WTC11 (cell line): ENCODE results near the gene VASN.

Source experiments
- CDX4 ChIP-seq: fragments of 250-450 bp; sonication (Bioruptor Pico); IDR thresholded peaks from 2 replicates; pipeline ENCODE4 v1.9.0; 2021; ENCODE audit warnings: moderate library complexity, mild to moderate bottlenecking, inconsistent platforms, borderline replicate concordance
- CTCF ChIP-seq: fragments of 200-600 bp; IDR thresholded peaks from 2 replicates; pipeline ENCODE4 v1.8.0; 2022; ENCODE audit warnings: antibody characterized with exemption
- ELF4 ChIP-seq: sonication (generic); formaldehyde crosslinking; IDR thresholded peaks from 2 replicates; pipeline ENCODE4 v1.8.1; 2022; ENCODE audit warnings: low read depth, mild to moderate bottlenecking, moderate library complexity, missing genetic modification reagents
- NR2C2 ChIP-seq: sonication (generic); formaldehyde crosslinking; IDR thresholded peaks from 2 replicates; pipeline ENCODE4 v1.8.0; 2022; ENCODE audit warnings: mild to moderate bottlenecking, missing genetic modification reagents
- TCF7 ChIP-seq: sonication (generic); formaldehyde crosslinking; IDR thresholded peaks from 2 replicates; pipeline ENCODE4 v1.8.0; 2022; ENCODE audit warnings: mild to moderate bottlenecking, low read depth, missing genetic modification reagents, moderate library complexity
- ZNF121 ChIP-seq: sonication (generic); formaldehyde crosslinking; IDR thresholded peaks from 2 replicates; pipeline ENCODE4 v1.8.0; 2023; ENCODE audit warnings: missing genetic modification reagents
- ZNF423 ChIP-seq: fragments of 250-450 bp; sonication (Bioruptor Pico); IDR thresholded peaks from 2 replicates; pipeline ENCODE4 v2.1.2; 2022; ENCODE audit warnings: mild to moderate bottlenecking, moderate library complexity
- TF ChIP-seq, protein P1 (sequence below): sonication (generic); formaldehyde crosslinking; IDR thresholded peaks from 2 replicates; pipeline ENCODE4 v1.8.1; 2022; ENCODE audit warnings: low read depth, missing genetic modification reagents, borderline replicate concordance

DNA sequence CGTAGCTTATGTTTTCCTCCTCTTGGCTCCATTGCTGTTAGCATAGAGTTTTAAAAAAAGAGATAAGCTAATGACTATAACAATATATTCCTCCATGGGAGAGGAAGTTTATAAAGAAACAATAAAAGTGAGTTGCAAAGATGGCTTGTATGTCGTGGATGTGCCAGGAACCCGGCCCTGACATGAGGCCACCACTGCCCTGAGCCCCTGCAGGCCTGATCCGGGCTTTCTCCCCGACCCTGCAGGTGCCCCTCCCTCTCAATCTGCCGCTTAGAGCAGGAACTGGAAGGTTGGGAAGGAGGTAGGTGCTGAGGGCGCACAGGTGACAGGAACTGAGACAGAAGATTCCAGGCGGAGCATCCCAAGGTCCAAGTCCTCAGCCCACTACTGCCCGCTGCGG is 32.2 kb upstream of the VASN start:
- TF ChIP-seq TCF7 (CRISPR knock-in tag) (no peak), ELF4 (no peak), ZNF121 (CRISPR knock-in tag) (no peak), CTCF (no peak), ZNF423 (CRISPR knock-in tag) (no peak), NR2C2 (no peak), CDX4 (CRISPR knock-in tag) (no peak)
- TF ChIP-seq, protein P1, sequence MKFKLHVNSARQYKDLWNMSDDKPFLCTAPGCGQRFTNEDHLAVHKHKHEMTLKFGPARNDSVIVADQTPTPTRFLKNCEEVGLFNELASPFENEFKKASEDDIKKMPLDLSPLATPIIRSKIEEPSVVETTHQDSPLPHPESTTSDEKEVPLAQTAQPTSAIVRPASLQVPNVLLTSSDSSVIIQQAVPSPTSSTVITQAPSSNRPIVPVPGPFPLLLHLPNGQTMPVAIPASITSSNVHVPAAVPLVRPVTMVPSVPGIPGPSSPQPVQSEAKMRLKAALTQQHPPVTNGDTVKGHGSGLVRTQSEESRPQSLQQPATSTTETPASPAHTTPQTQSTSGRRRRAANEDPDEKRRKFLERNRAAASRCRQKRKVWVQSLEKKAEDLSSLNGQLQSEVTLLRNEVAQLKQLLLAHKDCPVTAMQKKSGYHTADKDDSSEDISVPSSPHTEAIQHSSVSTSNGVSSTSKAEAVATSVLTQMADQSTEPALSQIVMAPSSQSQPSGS = no peak
